ENCODE measurements around the gene ZNF655. TPM values are rescaled to one million over a fixed set of nuclear protein-coding genes. Genes with fewer than 3 reads are reported as not detected.
"Not testable (repeated sequence)": the region's sequence is repeated elsewhere in the genome, so short reads cannot be mapped to it uniquely, and the experiment has no call there.

The ZNF655 gene
- total and polyA plus RNA-seq, 2 experiments from 2014 or later: 45.9 to 118 TPM

DNA sequence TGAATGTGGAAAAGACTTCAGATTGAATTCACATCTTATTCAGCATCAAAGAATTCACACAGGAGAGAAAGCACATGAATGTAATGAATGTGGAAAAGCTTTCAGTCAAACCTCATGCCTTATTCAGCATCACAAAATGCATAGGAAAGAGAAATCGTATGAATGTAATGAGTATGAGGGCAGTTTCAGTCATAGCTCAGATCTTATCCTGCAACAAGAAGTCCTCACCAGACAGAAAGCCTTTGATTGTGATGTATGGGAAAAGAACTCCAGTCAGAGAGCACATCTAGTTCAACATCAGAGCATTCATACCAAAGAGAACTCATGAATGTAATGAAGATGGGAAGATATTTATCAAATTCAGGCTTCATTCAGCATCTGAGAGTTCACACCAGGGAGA, 14.8 kb downstream of the ZNF655 start:
- H3K27ac ChIP-seq: peak overlapping the region; percentile 6
- H3K27me3 ChIP-seq: no peaks in the 10 kb centered on the region
- H3K9me3 ChIP-seq (ENCODE audit: low read depth): no peaks in the 10 kb centered on the region
- DNase-seq (ENCODE audit: low read depth in 1 of 2, low spot score in 1 of 2): no peak
- H3K4me3 ChIP-seq: no peak overlapping the region
- peaks cover 38% of the 10 kb centered on the region for H3K36me3 ChIP-seq
- no peaks in the 10 kb centered on the region for H3K4me1 ChIP-seq (ENCODE audit: low read depth)
- TF ChIP-seq, protein P1, sequence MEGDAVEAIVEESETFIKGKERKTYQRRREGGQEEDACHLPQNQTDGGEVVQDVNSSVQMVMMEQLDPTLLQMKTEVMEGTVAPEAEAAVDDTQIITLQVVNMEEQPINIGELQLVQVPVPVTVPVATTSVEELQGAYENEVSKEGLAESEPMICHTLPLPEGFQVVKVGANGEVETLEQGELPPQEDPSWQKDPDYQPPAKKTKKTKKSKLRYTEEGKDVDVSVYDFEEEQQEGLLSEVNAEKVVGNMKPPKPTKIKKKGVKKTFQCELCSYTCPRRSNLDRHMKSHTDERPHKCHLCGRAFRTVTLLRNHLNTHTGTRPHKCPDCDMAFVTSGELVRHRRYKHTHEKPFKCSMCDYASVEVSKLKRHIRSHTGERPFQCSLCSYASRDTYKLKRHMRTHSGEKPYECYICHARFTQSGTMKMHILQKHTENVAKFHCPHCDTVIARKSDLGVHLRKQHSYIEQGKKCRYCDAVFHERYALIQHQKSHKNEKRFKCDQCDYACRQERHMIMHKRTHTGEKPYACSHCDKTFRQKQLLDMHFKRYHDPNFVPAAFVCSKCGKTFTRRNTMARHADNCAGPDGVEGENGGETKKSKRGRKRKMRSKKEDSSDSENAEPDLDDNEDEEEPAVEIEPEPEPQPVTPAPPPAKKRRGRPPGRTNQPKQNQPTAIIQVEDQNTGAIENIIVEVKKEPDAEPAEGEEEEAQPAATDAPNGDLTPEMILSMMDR (IDR thresholded peaks at IDR 0.05; ENCODE audit: low read depth, low read length): no peak

DNA sequence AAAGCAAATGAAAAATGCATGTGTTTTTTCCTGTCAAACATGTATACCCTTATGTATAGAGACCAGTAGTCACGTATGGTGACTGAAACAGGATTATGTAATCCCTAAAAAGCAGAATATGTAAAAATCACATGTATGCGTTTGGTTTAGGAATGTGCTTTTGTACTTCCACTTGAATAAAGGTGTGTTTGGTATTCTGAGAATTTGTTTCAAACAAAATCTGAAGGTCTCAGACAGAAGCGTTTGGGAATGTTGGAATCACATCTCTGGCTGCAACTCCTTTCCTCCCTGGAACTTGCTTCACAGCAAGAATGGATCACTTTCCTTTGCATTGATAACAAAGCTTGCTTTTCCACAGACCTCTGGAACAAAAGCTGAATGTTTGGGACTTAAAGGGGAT, 17.8 kb downstream of the ZNF655 start:
- Histone ChIP-seq H3K27me3 (no peaks in the 10 kb centered on the region), H3K4me1 (ENCODE audit: low read depth) (no peaks in the 10 kb centered on the region), H3K9me3 (ENCODE audit: low read depth) (no peaks in the 10 kb centered on the region), H3K36me3 (peaks cover 22% of the 10 kb centered on the region), H3K4me3 (no peak overlapping the region), H3K27ac (no peak overlapping the region)
- no peak for DNase-seq (ENCODE audit: low read depth in 1 of 2, low spot score in 1 of 2)
- TF ChIP-seq, protein P1 (IDR thresholded peaks at IDR 0.05; ENCODE audit: low read depth, low read length): no peak

DNA sequence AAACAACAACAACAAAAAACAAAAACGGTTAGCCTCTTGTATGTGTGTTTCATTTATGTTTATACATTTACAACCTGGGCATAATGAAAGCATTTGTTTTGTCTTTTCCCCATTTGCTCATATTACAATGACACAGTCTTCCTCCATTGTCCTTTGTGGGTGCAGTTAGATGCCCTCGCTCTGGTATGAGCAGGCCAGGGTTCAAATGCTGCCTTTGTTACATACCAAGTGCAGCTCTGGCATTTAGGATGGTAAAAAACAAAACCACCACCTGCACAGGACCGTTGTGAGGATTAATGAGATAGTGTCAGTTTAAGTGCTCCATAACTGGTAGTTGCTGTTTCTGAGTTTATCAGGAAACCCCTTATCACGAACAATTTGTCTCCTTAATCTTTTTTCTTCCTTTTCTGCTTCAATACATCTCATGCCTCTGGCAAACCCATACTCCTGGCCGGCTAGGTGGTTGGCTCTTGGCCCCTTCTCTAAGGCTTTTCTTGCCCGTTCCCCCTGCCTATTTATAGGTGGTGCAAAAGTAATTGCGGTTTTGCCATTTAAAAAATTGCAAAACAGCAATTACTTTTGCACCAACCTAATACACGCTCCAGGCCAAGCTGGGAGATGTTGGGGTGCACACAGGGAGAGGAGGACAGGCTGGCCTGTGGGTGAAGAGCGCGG, 21.0 kb downstream of the ZNF655 start:
- TF ChIP-seq, protein P1 (IDR thresholded peaks at IDR 0.05; ENCODE audit: low read depth, low read length): no peak
- Histone ChIP-seq H3K36me3 (no peaks in the 10 kb centered on the region), H3K27me3 (no peaks in the 10 kb centered on the region), H3K4me1 (ENCODE audit: low read depth) (no peaks in the 10 kb centered on the region), H3K27ac (no peak overlapping the region), H3K9me3 (ENCODE audit: low read depth) (no peaks in the 10 kb centered on the region), H3K4me3 (peak overlapping the region; percentile 42)
- no peak for DNase-seq (ENCODE audit: low read depth in 1 of 2, low spot score in 1 of 2)

DNA sequence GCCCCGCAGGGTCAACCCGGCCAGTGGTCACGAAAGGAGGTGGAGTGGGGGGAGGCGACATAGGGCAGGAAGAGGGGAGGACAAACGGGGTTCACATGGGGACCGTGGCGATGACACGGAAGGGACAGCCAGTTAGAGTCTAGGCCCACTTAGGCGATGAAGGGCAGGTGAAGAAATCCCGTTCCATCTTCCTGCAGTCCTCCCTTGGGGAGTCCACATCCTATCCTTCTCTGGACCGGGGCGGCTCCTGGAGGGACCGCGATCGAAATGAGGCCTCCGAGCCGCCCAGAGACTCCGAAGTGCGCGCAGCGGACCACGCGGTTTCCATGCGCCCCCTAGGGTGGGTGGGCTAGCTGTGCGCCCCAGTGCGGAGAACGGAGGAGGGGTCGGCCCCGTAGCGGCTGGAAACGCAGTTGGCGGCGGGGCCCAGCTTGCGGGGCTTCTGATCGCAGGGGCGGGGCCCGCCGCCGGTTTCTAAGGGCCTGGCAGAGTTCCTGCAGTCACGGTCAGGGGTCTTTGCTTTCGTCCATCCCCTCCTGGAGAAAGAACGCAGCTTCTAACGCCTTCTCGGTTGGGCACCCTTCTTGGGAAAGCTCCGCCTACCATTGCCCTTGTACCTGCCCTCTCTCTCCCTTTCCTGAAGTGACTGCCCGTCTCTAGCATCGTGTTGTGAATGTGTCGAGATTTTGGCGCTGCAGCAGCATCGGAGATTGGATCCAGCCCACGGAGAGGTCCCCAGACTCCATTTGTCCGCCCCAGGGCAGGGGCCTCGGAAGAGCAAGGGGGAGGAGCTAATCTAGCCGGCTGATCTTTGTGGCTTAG, 21.7 kb downstream of the ZNF655 start:
- TF ChIP-seq, protein P1 (IDR thresholded peaks at IDR 0.05; ENCODE audit: low read depth, low read length): peak; percentile 45
- peak overlapping the region; percentile 20 for H3K27ac ChIP-seq
- no peaks in the 10 kb centered on the region for H3K4me1 ChIP-seq (ENCODE audit: low read depth)
- peak; percentile 35 to 86 for DNase-seq (ENCODE audit: low read depth in 1 of 2, low spot score in 1 of 2)
- no peaks in the 10 kb centered on the region for H3K27me3 ChIP-seq
- H3K9me3 ChIP-seq (ENCODE audit: low read depth): no peaks in the 10 kb centered on the region
- peak overlapping the region; percentile 42 for H3K4me3 ChIP-seq
- no peaks in the 10 kb centered on the region for H3K36me3 ChIP-seq

DNA sequence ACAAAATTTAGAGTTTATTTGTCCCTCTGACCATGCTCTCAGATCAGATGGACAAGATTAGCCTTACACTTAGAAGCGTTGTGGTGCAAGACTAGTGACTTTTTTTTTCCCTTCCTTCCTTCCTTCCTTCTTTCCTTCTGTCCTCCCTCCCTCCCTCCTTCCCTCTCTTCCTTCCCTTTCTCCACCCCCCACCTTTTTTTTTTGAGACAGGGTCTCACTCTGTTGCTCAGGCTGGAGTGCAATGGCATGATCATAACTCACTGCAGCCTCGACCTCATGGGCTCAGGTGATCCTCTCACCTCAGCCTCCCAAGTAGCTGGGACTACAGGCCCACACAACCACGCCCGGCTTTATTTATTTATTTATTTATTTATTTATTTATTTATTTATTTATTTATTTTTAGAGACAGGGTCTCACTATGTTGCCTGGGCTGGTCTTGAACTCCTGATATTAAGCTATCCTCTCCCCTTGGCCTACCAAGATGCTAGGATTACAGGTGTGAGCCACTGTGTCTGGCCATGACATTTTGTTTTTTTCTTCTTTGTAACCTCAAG, 22.4 kb downstream of the ZNF655 start:
- peak overlapping the region; percentile 42 for H3K4me3 ChIP-seq

DNA sequence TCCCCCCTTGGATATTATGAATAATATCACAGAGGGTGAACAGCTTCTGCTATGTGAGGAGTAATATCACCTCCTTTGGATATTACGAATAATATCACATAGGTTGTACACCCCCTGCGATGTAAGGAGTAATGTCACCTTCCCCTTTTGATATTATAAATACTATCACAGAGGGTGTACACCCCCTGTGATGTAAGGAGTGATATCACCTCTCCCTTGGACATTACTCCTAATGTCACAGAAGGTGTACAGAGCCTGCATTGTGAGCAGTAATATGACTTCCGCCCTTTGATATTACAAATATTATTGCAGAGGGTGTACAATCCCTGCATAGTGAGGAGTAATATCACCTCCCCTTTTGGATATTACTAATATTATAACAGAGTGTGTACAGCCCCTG, 30.4 kb downstream of the ZNF655 start:
- Histone ChIP-seq H3K27me3 (no peaks in the 10 kb centered on the region), H3K36me3 (no peaks in the 10 kb centered on the region), H3K9me3 (ENCODE audit: low read depth) (peaks cover 5% of the 10 kb centered on the region), H3K27ac (no peak overlapping the region), H3K4me1 (ENCODE audit: low read depth) (no peaks in the 10 kb centered on the region), H3K4me3 (no peak overlapping the region)
- TF ChIP-seq, protein P1 (IDR thresholded peaks at IDR 0.05; ENCODE audit: low read depth, low read length): no peak
- DNase-seq (ENCODE audit: low read depth in 1 of 2, low spot score in 1 of 2): no peak

More for the DNA sequence above, 22.4 kb downstream of the ZNF655 start:
- H3K27ac ChIP-seq: peak overlapping the region; percentile 20
- not testable (repeated sequence) for H3K36me3 ChIP-seq; H3K27me3 ChIP-seq; H3K4me1 ChIP-seq (ENCODE audit: low read depth); H3K9me3 ChIP-seq (ENCODE audit: low read depth); DNase-seq (ENCODE audit: low read depth in 1 of 2, low spot score in 1 of 2)
